K562 (cell line): ENCODE data around the gene FFAR1. TPM values are rescaled to one million over a fixed set of nuclear protein-coding genes. Genes with fewer than 3 reads are reported as not detected.

ENCODE experiments used
- ATAC-seq: fragments of 200-7000 bp; cut with Tn5 transposase; 3 replicates; pipeline ENCODE4 v1.9.1; 2020; ENCODE audit warnings: moderate library complexity
- BruUV-seq: library from RNA; stranded (reverse); fragments of 400-500 nt; replicated peaks from 2 replicates; lab custom pipeline; 2021; lab: Mats Ljungman, UMichigan
- CTCF ChIA-PET: fragments of 300-600 bp; formaldehyde crosslinking; extraction: SDS; loops from one replicate; lab custom pipeline; 2021; ENCODE audit warnings: low intra/inter-chr PET ratio; lab: Yijun Ruan, JAX
- POLR2A ChIA-PET: fragments of 300-600, 350-650 bp; sonication (Branson Sonifier 250); formaldehyde crosslinking; extraction: SDS; loops from one replicate; lab custom pipeline; 2021; ENCODE audit warnings: antibody characterized with exemption, inconsistent platforms; lab: Yijun Ruan, JAX
- DNase-seq, 4 experiments: peaks; one replicate each; pipeline versions ENCODE4 v3.0.0 to v3.0.0-alpha.2; 2011 to 2018; ENCODE audit warnings: low spot score in 3 of 4, mixed read lengths in 3 of 4; ENCODE audit errors: extremely low read depth in 1 of 4
- FAIRE-seq: peaks from 2 replicates; lab custom pipeline; 2011; peaks lifted over from hg19 to GRCh38; lab: Jason Lieb, UNC
- H2AFZ ChIP-seq: 2 replicates; pipeline ENCODE4 v1.6.0; 2011; ENCODE audit warnings: low read depth, low read length, control low read depth, inconsistent platforms
- H3K27ac ChIP-seq: fragments of 200-600 bp; 3 replicates; pipeline ENCODE4 v1.8.0; 2011; ENCODE audit warnings: low read depth, mild to moderate bottlenecking, control low read depth, inconsistent platforms, low read length, moderate library complexity, mixed read lengths; ENCODE audit errors: extremely low read depth
- H3K27me3 ChIP-seq, 2 experiments: fragments of 300-600 bp in 1 of 2; 2 replicates in 1 of 2; 3 replicates in 1 of 2; pipeline versions ENCODE4 v1.6.0 to v1.8.0; 2011; ENCODE audit warnings: inconsistent platforms in 2 of 2, low read length in 2 of 2, mild to moderate bottlenecking in 1 of 2, mixed read lengths in 1 of 2, moderate library complexity in 1 of 2; ENCODE audit not compliant: control insufficient read depth in 2 of 2, insufficient read depth in 2 of 2
- H3K36me3 ChIP-seq: fragments of 300-600 bp; 3 replicates; pipeline ENCODE4 v1.8.0; 2011; ENCODE audit warnings: mild to moderate bottlenecking, low read length, inconsistent platforms; ENCODE audit not compliant: control insufficient read depth, insufficient read depth
- H3K4me1 ChIP-seq, 2 experiments: fragments of 200-600 bp in 1 of 2; replicated peaks in 1 of 2; 2 replicates in 1 of 2; 3 replicates in 1 of 2; pipeline versions ENCODE4 v1.5.1 to v1.8.0; 2011; ENCODE audit warnings: inconsistent platforms in 2 of 2, low read length in 2 of 2, mild to moderate bottlenecking in 1 of 2, mixed read lengths in 1 of 2, moderate library complexity in 1 of 2; ENCODE audit not compliant: control insufficient read depth in 2 of 2, insufficient read depth in 2 of 2
- H3K4me2 ChIP-seq: 2 replicates; pipeline ENCODE4 v1.6.1; 2011; ENCODE audit warnings: low read length, control low read depth, inconsistent platforms, mixed read lengths; ENCODE audit not compliant: insufficient read depth
- H3K4me3 ChIP-seq: fragments of 200-600 bp; sonication (generic), shearing (Covaris generic); 2 replicates; pipeline ENCODE4 v1.5.1; 2016; ENCODE audit warnings: control low read depth, inconsistent platforms
- H3K79me2 ChIP-seq: fragments of 200-600 bp; 3 replicates; pipeline ENCODE4 v1.8.0; 2011; ENCODE audit warnings: low read length, inconsistent platforms; ENCODE audit not compliant: control insufficient read depth, insufficient read depth
- H3K9ac ChIP-seq, 2 experiments: 2 replicates each; pipeline versions ENCODE4 v1.6.0 to v1.6.1; 2011; ENCODE audit warnings: low read depth in 2 of 2, low read length in 2 of 2, control low read depth in 1 of 2, inconsistent platforms in 1 of 2, mild to moderate bottlenecking in 1 of 2, mixed read lengths in 1 of 2; ENCODE audit not compliant: insufficient read depth in 1 of 2
- H3K9me1 ChIP-seq: one replicate; pipeline ENCODE4 v1.6.0; 2011; ENCODE audit warnings: inconsistent platforms, mild to moderate bottlenecking, low read length, moderate library complexity; ENCODE audit not compliant: control insufficient read depth, insufficient read depth
- H3K9me3 ChIP-seq: replicated peaks from 2 replicates; pipeline ENCODE4 v1.5.1; 2011; ENCODE audit warnings: low read depth, low read length, inconsistent platforms; ENCODE audit not compliant: control insufficient read depth, insufficient read depth
- H4K20me1 ChIP-seq: replicated peaks from 2 replicates; pipeline ENCODE4 v1.6.1; 2011; ENCODE audit warnings: low read length, inconsistent platforms, mixed read lengths; ENCODE audit not compliant: control insufficient read depth, insufficient read depth
- BACH1 ChIP-seq: fragments of 200-800 bp; sonication (Bioruptor generic); IDR thresholded peaks from 2 replicates; pipeline ENCODE4 v1.6.1; 2016; ENCODE audit warnings: missing genetic modification characterization, missing compliant biosample characterization
- FIP1L1 ChIP-seq: fragments of 200-400 bp; formaldehyde crosslinking; IDR thresholded peaks from 2 replicates; pipeline ENCODE4 v1.6.1; 2018; ENCODE audit warnings: mild to moderate bottlenecking, low read depth, low read length; ENCODE audit not compliant: poor library complexity, severe bottlenecking
- MYNN ChIP-seq, 2 experiments: sonication (generic); formaldehyde crosslinking in 1 of 2; IDR thresholded peaks; 2 replicates each; pipeline versions ENCODE4 v1.5.0 to v1.6.1; 2016 to 2020; ENCODE audit warnings: antibody characterized with exemption in 1 of 2, missing genetic modification reagents in 1 of 2
- NR2C1 ChIP-seq, 2 experiments: fragments of 450-650 bp; IDR thresholded peaks; 2 replicates each; pipeline ENCODE4 v1.6.1; 2017; ENCODE audit warnings: mild to moderate bottlenecking in 2 of 2, antibody characterized with exemption in 1 of 2, inconsistent platforms in 1 of 2, missing compliant biosample characterization in 1 of 2, missing genetic modification characterization in 1 of 2
- RBM39 ChIP-seq: fragments of 200-400 bp; formaldehyde crosslinking; optimal IDR thresholded peaks from 2 replicates; pipeline ENCODE3; 2018; ENCODE audit warnings: low read depth, low read length
- STAT5B ChIP-seq: fragments of 250-450 bp; sonication (Bioruptor Pico); IDR thresholded peaks from 2 replicates; pipeline ENCODE4 v1.8.0; 2021; ENCODE audit warnings: mild to moderate bottlenecking, inconsistent platforms
- ZNF174 ChIP-seq: fragments of 250-450 bp; sonication (Bioruptor Pico); IDR thresholded peaks from 2 replicates; pipeline ENCODE4 v1.4.0; 2020; ENCODE audit warnings: mild to moderate bottlenecking
- ZNF316 ChIP-seq: fragments of 450-650 bp; IDR thresholded peaks from 2 replicates; pipeline ENCODE4 v1.6.1; 2016
- WGBS: fragments of 100-300 bp; shearing (Covaris generic); methylation state at CpG from one replicate; pipeline ENCODE4 v1.1.6; 2016; ENCODE audit warnings: low coverage, mixed read lengths; ENCODE audit not compliant: insufficient coverage; ENCODE audit errors: missing lambda C conversion rate; 5-methylcytosine and 5-hydroxymethylcytosine counted together
- in situ Hi-C: fragments of 300-500 bp; cut with MboI; formaldehyde crosslinking; loops from 4 replicates; pipeline ENCODE4 v1.15.0; 2018; ENCODE audit warnings: inconsistent platforms, mixed read lengths
- intact Hi-C: fragments of 100-400 bp; cut with micrococcal nuclease; formaldehyde crosslinking; loops from 2 replicates; pipeline ENCODE4 v1.14.2; 2022
- polyA plus RNA-seq, 8 experiments: library from polyadenylated mRNA; depleted of rRNA in 4 of 8; stranded (reverse) in 5 of 8; unstranded in 3 of 8; fragments of >200 nt; fragmentation: Nextera tagmentation in 2 of 8; fragmentation: Illumina TruSeq in 1 of 8; extraction: Ambion mirVana in 2 of 8; extraction: Trizol in 1 of 8; gene quantifications; 2 replicates each; pipeline versions ENCODE4 v1.2.1 to v1.2.3, GENCODE V29; 2011 to 2014; ENCODE audit warnings: inconsistent platforms in 1 of 8, missing spikeins in 1 of 8
- total RNA-seq, 7 experiments: library from RNA; depleted of rRNA in 6 of 7; stranded (reverse); fragments of >200 nt in 6 of 7; fragmentation: Illumina TruSeq in 2 of 7; extraction: Trizol in 2 of 7; gene quantifications; 2 replicates each; pipeline versions ENCODE4 v1.2.1 to v1.2.3, GENCODE V29; 2011 to 2021; ENCODE audit warnings: low replicate concordance in 1 of 7
- TF ChIP-seq, protein P1 (sequence below): fragments of 450-650 bp; IDR thresholded peaks from 2 replicates; pipeline ENCODE4 v1.6.1; 2014; ENCODE audit warnings: low read depth, mild to moderate bottlenecking, moderate library complexity, borderline replicate concordance
- TF ChIP-seq, protein P2 (sequence below): fragments of 150-350 bp; IDR thresholded peaks from 2 replicates; pipeline ENCODE4 v1.6.1; 2014; ENCODE audit warnings: low read depth, mild to moderate bottlenecking, low read length, borderline replicate concordance
- TF ChIP-seq, protein P3 (sequence below): fragments of 250-450 bp; sonication (Bioruptor Pico); IDR thresholded peaks from 2 replicates; pipeline ENCODE4 v1.5.0; 2021

FFAR1 gene
- total and polyA plus RNA-seq, 9 of the 15 experiments (the other 6 are each of a cell fraction or from before 2014, with no cell fraction given) = not detected

DNA sequence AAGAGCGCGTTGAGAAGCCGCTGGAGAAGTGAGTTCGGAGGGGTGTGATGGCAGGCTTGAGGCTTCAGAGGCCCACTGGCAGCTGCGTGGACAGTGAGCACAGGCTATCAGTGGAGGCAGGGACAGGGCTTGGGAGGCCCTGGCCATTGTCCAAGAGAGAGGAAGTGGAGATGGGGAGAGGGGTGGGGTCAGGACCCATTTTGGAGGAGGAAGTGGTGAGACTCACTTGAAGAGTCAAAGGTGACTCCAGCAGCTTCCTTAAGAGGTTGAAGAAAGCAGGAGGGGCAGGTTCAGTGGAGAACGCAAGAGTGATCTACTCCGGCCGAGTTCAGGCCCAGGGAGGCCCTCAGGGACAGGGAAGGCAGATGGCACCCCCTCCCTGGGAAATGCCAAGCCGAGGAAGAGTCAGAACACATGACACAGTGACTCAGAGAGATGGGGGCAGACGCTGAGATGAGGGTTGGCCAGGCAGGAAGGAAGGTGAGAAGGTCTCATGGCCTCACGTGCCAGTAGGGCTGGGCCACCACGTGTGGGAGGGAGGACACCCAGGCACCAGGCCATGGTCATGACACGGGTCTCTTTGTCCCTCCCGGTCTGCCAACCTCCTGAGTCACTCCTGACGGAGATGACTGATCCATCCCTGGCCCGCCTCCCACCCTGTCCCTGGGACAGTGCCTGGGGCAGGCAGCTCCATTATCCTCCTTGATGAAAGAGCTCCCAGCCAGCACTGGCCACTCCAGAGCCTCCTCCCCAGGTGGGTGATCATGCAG, 28.8 kb upstream of the FFAR1 start:
- in situ Hi-C loops = no loop called here
- peak; percentile 71 for FAIRE-seq
- TF ChIP-seq, protein P1, sequence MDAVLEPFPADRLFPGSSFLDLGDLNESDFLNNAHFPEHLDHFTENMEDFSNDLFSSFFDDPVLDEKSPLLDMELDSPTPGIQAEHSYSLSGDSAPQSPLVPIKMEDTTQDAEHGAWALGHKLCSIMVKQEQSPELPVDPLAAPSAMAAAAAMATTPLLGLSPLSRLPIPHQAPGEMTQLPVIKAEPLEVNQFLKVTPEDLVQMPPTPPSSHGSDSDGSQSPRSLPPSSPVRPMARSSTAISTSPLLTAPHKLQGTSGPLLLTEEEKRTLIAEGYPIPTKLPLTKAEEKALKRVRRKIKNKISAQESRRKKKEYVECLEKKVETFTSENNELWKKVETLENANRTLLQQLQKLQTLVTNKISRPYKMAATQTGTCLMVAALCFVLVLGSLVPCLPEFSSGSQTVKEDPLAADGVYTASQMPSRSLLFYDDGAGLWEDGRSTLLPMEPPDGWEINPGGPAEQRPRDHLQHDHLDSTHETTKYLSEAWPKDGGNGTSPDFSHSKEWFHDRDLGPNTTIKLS = no peak
- no peak for TF ChIP-seq STAT5B (CRISPR knock-in tag)
- no peak for TF ChIP-seq FIP1L1
- TF ChIP-seq, protein P2, sequence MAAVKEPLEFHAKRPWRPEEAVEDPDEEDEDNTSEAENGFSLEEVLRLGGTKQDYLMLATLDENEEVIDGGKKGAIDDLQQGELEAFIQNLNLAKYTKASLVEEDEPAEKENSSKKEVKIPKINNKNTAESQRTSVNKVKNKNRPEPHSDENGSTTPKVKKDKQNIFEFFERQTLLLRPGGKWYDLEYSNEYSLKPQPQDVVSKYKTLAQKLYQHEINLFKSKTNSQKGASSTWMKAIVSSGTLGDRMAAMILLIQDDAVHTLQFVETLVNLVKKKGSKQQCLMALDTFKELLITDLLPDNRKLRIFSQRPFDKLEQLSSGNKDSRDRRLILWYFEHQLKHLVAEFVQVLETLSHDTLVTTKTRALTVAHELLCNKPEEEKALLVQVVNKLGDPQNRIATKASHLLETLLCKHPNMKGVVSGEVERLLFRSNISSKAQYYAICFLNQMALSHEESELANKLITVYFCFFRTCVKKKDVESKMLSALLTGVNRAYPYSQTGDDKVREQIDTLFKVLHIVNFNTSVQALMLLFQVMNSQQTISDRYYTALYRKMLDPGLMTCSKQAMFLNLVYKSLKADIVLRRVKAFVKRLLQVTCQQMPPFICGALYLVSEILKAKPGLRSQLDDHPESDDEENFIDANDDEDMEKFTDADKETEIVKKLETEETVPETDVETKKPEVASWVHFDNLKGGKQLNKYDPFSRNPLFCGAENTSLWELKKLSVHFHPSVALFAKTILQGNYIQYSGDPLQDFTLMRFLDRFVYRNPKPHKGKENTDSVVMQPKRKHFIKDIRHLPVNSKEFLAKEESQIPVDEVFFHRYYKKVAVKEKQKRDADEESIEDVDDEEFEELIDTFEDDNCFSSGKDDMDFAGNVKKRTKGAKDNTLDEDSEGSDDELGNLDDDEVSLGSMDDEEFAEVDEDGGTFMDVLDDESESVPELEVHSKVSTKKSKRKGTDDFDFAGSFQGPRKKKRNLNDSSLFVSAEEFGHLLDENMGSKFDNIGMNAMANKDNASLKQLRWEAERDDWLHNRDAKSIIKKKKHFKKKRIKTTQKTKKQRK = no peak
- no peak for TF ChIP-seq ZNF174 (CRISPR knock-in tag)
- TF ChIP-seq, protein P3, sequence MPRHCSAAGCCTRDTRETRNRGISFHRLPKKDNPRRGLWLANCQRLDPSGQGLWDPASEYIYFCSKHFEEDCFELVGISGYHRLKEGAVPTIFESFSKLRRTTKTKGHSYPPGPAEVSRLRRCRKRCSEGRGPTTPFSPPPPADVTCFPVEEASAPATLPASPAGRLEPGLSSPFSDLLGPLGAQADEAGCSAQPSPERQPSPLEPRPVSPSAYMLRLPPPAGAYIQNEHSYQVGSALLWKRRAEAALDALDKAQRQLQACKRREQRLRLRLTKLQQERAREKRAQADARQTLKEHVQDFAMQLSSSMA (CRISPR knock-in tag) = no peak
- TF ChIP-seq ZNF316 = no peak
- TF ChIP-seq BACH1 = no peak; the same call in 1 of the 2 replicates
- no peak for TF ChIP-seq MYNN (IDR thresholded peaks at IDR 0.05)
- no peak for TF ChIP-seq MYNN (CRISPR knock-in tag; IDR thresholded peaks at IDR 0.05)
- TF ChIP-seq NR2C1 (IDR thresholded peaks at IDR 0.05) = peak; percentile 60
- TF ChIP-seq NR2C1 (tag; IDR thresholded peaks at IDR 0.05) = peak; percentile 67
- no peak for TF ChIP-seq RBM39

More for the DNA sequence above, 28.8 kb upstream of the FFAR1 start:
- peaks cover 37 to 38% of the 10 kb centered on the region in 2 experiments for H3K4me1 ChIP-seq
- H3K27ac ChIP-seq = peak overlapping the region; percentile 69; the same call in 2 of the 3 replicates
- no peak overlapping the region for H3K4me3 ChIP-seq
- ChIA-PET CTCF (no interaction called here), POLR2A (interaction anchor here (1.0 to 2.8 kb wide), 3 partner anchors 11 to 48 kb away, joined by 3 to 11 read pairs (median 4); no protein-coding TSS in a partner anchor)
- BruUV-seq = no TSS peak
- H3K27me3 ChIP-seq = no peaks in the 10 kb centered on the region
- peak; percentile 46 to 75 (median 48) for DNase-seq
- peak overlapping the region; percentile 21 for H3K4me2 ChIP-seq
- peak overlapping the region; percentile 89 for H2AFZ ChIP-seq
- H3K9me1 ChIP-seq = no peaks in the 10 kb centered on the region
- intact Hi-C loops = no loop called here
- peaks cover 3% of the 10 kb centered on the region; the same call in 1 of the 2 replicates for H3K9me3 ChIP-seq
- WGBS = 43% methylated on average over 16 of the region's 16 CpGs
- H3K9ac ChIP-seq = peak overlapping the region; percentile 43 to 65
- ATAC-seq = peak; percentile 62
- no peaks in the 10 kb centered on the region; the same call in 2 of the 3 replicates for H3K36me3 ChIP-seq
- no peaks in the 10 kb centered on the region for H3K79me2 ChIP-seq
- H4K20me1 ChIP-seq = no peaks in the 10 kb centered on the region
